IMR-90 (cell line): ENCODE results near the gene HNRNPLL. TPM values are rescaled to one million over a fixed set of nuclear protein-coding genes. Genes with fewer than 3 reads are reported as not detected.

ENCODE experiments used
- ATAC-seq: fragments of 200-7000 bp; cut with Tn5 transposase; 2 replicates; pipeline ENCODE4 v1.9.1; 2020; ENCODE audit warnings: low read depth, mild to moderate bottlenecking, moderate library complexity
- BruUV-seq: library from RNA; stranded (reverse); fragments of 400-500 nt; replicated peaks from 2 replicates; lab custom pipeline; 2021; lab: Mats Ljungman, UMichigan
- CTCF ChIA-PET: fragments of 300-600 bp; formaldehyde crosslinking; extraction: SDS; loops from one replicate; lab custom pipeline; 2021; ENCODE audit warnings: antibody characterized with exemption; lab: Yijun Ruan, JAX
- POLR2A ChIA-PET: fragments of 300-600 bp; sonication (Branson Sonifier 250); formaldehyde crosslinking; loops from one replicate; lab custom pipeline; 2022; ENCODE audit warnings: antibody characterized with exemption; ENCODE audit not compliant: unreplicated experiment; lab: Charles Lee
- DNase-seq: peaks from one replicate; pipeline ENCODE4 v3.0.0; 2013
- H2AFZ ChIP-seq: replicated peaks from 2 replicates; pipeline ENCODE3; 2013; ENCODE audit warnings: low read length, mild to moderate bottlenecking; ENCODE audit not compliant: poor library complexity
- H2AK5ac ChIP-seq: 2 replicates; pipeline ENCODE4 v1.6.1; 2013; ENCODE audit warnings: low read depth, low read length, inconsistent platforms
- H2AK9ac ChIP-seq: replicated peaks from 2 replicates; pipeline ENCODE3; 2013; ENCODE audit warnings: mild to moderate bottlenecking, low read depth, low read length, moderate library complexity; ENCODE audit not compliant: poor library complexity
- H2BK120ac ChIP-seq: 2 replicates; pipeline ENCODE4 v1.6.1; 2013; ENCODE audit warnings: low read depth, low read length, inconsistent platforms
- H2BK15ac ChIP-seq: 3 replicates; pipeline ENCODE4 v1.6.1; 2013; ENCODE audit warnings: low read depth, low read length, inconsistent platforms
- H2BK20ac ChIP-seq: 2 replicates; pipeline ENCODE4 v1.6.1; 2013; ENCODE audit warnings: low read depth, mild to moderate bottlenecking, inconsistent platforms, low read length, moderate library complexity
- H2BK5ac ChIP-seq: 2 replicates; pipeline ENCODE4 v1.6.1; 2013; ENCODE audit warnings: mild to moderate bottlenecking, low read depth, low read length, inconsistent platforms; ENCODE audit not compliant: poor library complexity, severe bottlenecking
- H3K14ac ChIP-seq: replicated peaks from 2 replicates; pipeline ENCODE4 v1.6.1; 2013; ENCODE audit warnings: low read depth, low read length, inconsistent platforms
- H3K18ac ChIP-seq: 2 replicates; pipeline ENCODE4 v1.6.1; 2013; ENCODE audit warnings: low read depth, low read length, control low read depth
- H3K23ac ChIP-seq: 2 replicates; pipeline ENCODE4 v1.6.1; 2013; ENCODE audit warnings: low read depth, low read length, inconsistent platforms
- H3K27ac ChIP-seq: 2 replicates; pipeline ENCODE4 v1.5.1; 2013; ENCODE audit warnings: mild to moderate bottlenecking, control low read depth, low read length; ENCODE audit not compliant: insufficient read depth
- H3K27me3 ChIP-seq: 2 replicates; pipeline ENCODE4 v1.6.1; 2013; ENCODE audit warnings: low read length; ENCODE audit not compliant: control insufficient read depth, insufficient read depth
- H3K36me3 ChIP-seq: 2 replicates; pipeline ENCODE4 v1.6.1; 2013; ENCODE audit warnings: low read length, mixed read lengths; ENCODE audit not compliant: control insufficient read depth, insufficient read depth
- H3K4ac ChIP-seq: 2 replicates; pipeline ENCODE4 v1.6.1; 2013; ENCODE audit warnings: low read depth, low read length, inconsistent platforms
- H3K4me1 ChIP-seq: 2 replicates; pipeline ENCODE4 v1.6.1; 2013; ENCODE audit warnings: low read length, mixed read lengths; ENCODE audit not compliant: control insufficient read depth, insufficient read depth
- H3K4me2 ChIP-seq: 2 replicates; pipeline ENCODE4 v1.6.1; 2013; ENCODE audit warnings: low read depth, mild to moderate bottlenecking, control low read depth, low read length, moderate library complexity
- H3K4me3 ChIP-seq: 2 replicates; pipeline ENCODE4 v1.5.1; 2013; ENCODE audit warnings: low read depth, mild to moderate bottlenecking, control low read depth, low read length, moderate library complexity; ENCODE audit not compliant: insufficient read depth
- H3K56ac ChIP-seq: 2 replicates; pipeline ENCODE4 v1.6.1; 2013; ENCODE audit warnings: low read length, inconsistent platforms; ENCODE audit not compliant: insufficient read depth; ENCODE audit errors: extremely low read depth
- H3K79me1 ChIP-seq, 2 experiments: 2 replicates each; pipeline ENCODE4 v1.6.1; 2013; ENCODE audit warnings: low read length in 2 of 2, inconsistent platforms in 1 of 2, low read depth in 1 of 2
- H3K9ac ChIP-seq: 2 replicates; pipeline ENCODE4 v1.6.1; 2013; ENCODE audit warnings: low read depth, low read length, control low read depth
- H3K9me1 ChIP-seq: 2 replicates; pipeline ENCODE4 v1.6.1; 2013; ENCODE audit warnings: low read length, inconsistent platforms; ENCODE audit not compliant: insufficient read depth
- H3K9me3 ChIP-seq: 2 replicates; pipeline ENCODE4 v1.6.1; 2013; ENCODE audit warnings: low read length; ENCODE audit not compliant: control insufficient read depth, insufficient read depth
- H4K20me1 ChIP-seq: 2 replicates; pipeline ENCODE4 v1.6.1; 2013; ENCODE audit warnings: low read length, inconsistent platforms; ENCODE audit not compliant: insufficient read depth
- H4K5ac ChIP-seq: 2 replicates; pipeline ENCODE4 v1.6.1; 2013; ENCODE audit warnings: mild to moderate bottlenecking, low read depth, low read length, control low read depth
- H4K8ac ChIP-seq, 2 experiments: 2 replicates each; pipeline ENCODE4 v1.6.1; 2013; ENCODE audit warnings: low read depth in 2 of 2, low read length in 2 of 2, control low read depth in 1 of 2, inconsistent platforms in 1 of 2
- H4K91ac ChIP-seq: 2 replicates; pipeline ENCODE4 v1.6.1; 2013; ENCODE audit warnings: low read depth, low read length, inconsistent platforms; ENCODE audit not compliant: insufficient read depth
- BHLHE40 ChIP-seq: fragments of 150-350 bp; IDR thresholded peaks from 2 replicates; pipeline ENCODE4 v1.6.1; 2016; ENCODE audit warnings: mild to moderate bottlenecking, low read depth, low read length
- CEBPB ChIP-seq: IDR thresholded peaks from 2 replicates; pipeline ENCODE4 v1.6.1; 2012; ENCODE audit warnings: low read depth, low read length, improper control_type of control experiment
- CHD1 ChIP-seq: IDR thresholded peaks from 2 replicates; pipeline ENCODE4 v1.6.1; 2012; ENCODE audit warnings: low read depth, low read length, improper control_type of control experiment
- CTCF ChIP-seq: conservative IDR thresholded peaks from 2 replicates; pipeline ENCODE4 v1.5.1; 2012; ENCODE audit warnings: mild to moderate bottlenecking, low read depth, low read length, improper control_type of control experiment
- FOS ChIP-seq: fragments of 150-350 bp; IDR thresholded peaks from 2 replicates; pipeline ENCODE4 v1.6.1; 2016; ENCODE audit warnings: low read depth, low read length
- MAFK ChIP-seq: IDR thresholded peaks from 2 replicates; pipeline ENCODE4 v1.6.1; 2012; ENCODE audit warnings: low read depth, low read length, improper control_type of control experiment
- MAZ ChIP-seq: IDR thresholded peaks from 2 replicates; pipeline ENCODE4 v1.6.1; 2012; ENCODE audit warnings: low read depth, mild to moderate bottlenecking, low read length, improper control_type of control experiment, moderate library complexity, borderline replicate concordance
- MXI1 ChIP-seq: IDR thresholded peaks from 2 replicates; pipeline ENCODE4 v1.6.1; 2012; ENCODE audit warnings: low read depth, mild to moderate bottlenecking, low read length, moderate library complexity, borderline replicate concordance
- NFE2L2 ChIP-seq: fragments of 150-350 bp; IDR thresholded peaks from 2 replicates; pipeline ENCODE4 v1.6.1; 2016; ENCODE audit warnings: low read depth, mild to moderate bottlenecking, low read length
- POLR2A ChIP-seq: IDR thresholded peaks from 2 replicates; pipeline ENCODE4 v1.6.1; 2012; ENCODE audit warnings: mild to moderate bottlenecking, low read depth, low read length
- RAD21 ChIP-seq: IDR thresholded peaks from 2 replicates; pipeline ENCODE4 v1.6.1; 2012; ENCODE audit warnings: low read length, improper control_type of control experiment
- RCOR1 ChIP-seq: IDR thresholded peaks from 2 replicates; pipeline ENCODE4 v1.6.1; 2012; ENCODE audit warnings: mild to moderate bottlenecking, low read length, improper control_type of control experiment; ENCODE audit not compliant: insufficient replicate concordance
- RFX5 ChIP-seq: IDR thresholded peaks from 2 replicates; pipeline ENCODE4 v1.8.0; 2012; ENCODE audit warnings: low read depth, mild to moderate bottlenecking, low read length, moderate library complexity
- SMC3 ChIP-seq: fragments of 150-350 bp; IDR thresholded peaks from 2 replicates; pipeline ENCODE4 v1.6.1; 2016; ENCODE audit warnings: low read depth, mild to moderate bottlenecking, antibody characterized with exemption, low read length, moderate library complexity
- USF2 ChIP-seq: fragments of 150-350 bp; IDR thresholded peaks from 2 replicates; pipeline ENCODE4 v1.6.1; 2017; ENCODE audit warnings: mild to moderate bottlenecking, antibody characterized with exemption, low read length, low read depth
- WGBS, 2 experiments: methylation state at CpG; one replicate each; pipeline versions ENCODE4 v1.1.5 to v1.1.7; 2013; ENCODE audit warnings: missing lambda C conversion rate in 2 of 2; ENCODE audit not compliant: insufficient read length in 1 of 2; ENCODE audit errors: extremely low coverage in 2 of 2; 5-methylcytosine and 5-hydroxymethylcytosine counted together
- dilution Hi-C: fragments of 300-500 bp; cut with HindIII; formaldehyde crosslinking; loops from one replicate; pipeline ENCODE4 v1.14.3; 2018; ENCODE audit warnings: low sequenced_read_pairs; ENCODE audit not compliant: unreplicated experiment
- in situ Hi-C: fragments of 300-500 bp; cut with MboI; formaldehyde crosslinking; loops from 3 replicates; pipeline ENCODE4 v1.14.3; 2019; ENCODE audit warnings: low sequenced_read_pairs, inconsistent platforms, mixed read lengths
- intact Hi-C: fragments of 100-400 bp; cut with micrococcal nuclease; formaldehyde crosslinking; loops from 2 replicates; pipeline ENCODE4 v1.10.0; 2022
- polyA plus RNA-seq, 3 experiments: library from polyadenylated mRNA; depleted of rRNA; stranded (reverse); fragments of >200 nt; gene quantifications; 2 replicates each; pipeline ENCODE4 v1.2.3, GENCODE V29; 2012; ENCODE audit warnings: low replicate concordance in 1 of 3
- total RNA-seq: library from RNA; depleted of rRNA; stranded (reverse); fragments of >200 nt; gene quantifications from 2 replicates; pipeline ENCODE4 v1.2.3, GENCODE V29; 2012
- TF ChIP-seq, protein P1 (sequence below): fragments of 150-350 bp; IDR thresholded peaks from 2 replicates; pipeline ENCODE4 v1.6.1; 2016; ENCODE audit warnings: low read depth, mild to moderate bottlenecking, low read length, moderate library complexity, borderline replicate concordance

The HNRNPLL gene
- total and polyA plus RNA-seq, 2 of the 4 experiments (the other 2 are of a cell fraction), result 23.7 to 53.1 TPM

GRCh38 chr2:38597115-38597514 lies 5.6 kb downstream of the HNRNPLL start:
- no peak overlapping the region for H3K4ac ChIP-seq
- DNase-seq (no peak), ATAC-seq (no peak)
- no TSS peak for BruUV-seq
- H3K4me2 ChIP-seq, result no peak overlapping the region
- H2AK9ac ChIP-seq, result no peak overlapping the region
- H2BK20ac ChIP-seq, result no peak overlapping the region
- 80 to 100% methylated on average over 1 of the region's 5 CpGs for whole genome bisulfite sequencing, 2 experiments
- intact Hi-C loops (no loop called here), in situ Hi-C loops (no loop called here), dilution Hi-C loops (no loop called here)
- no peak overlapping the region for H3K23ac ChIP-seq
- no peak overlapping the region for H3K56ac ChIP-seq
- H3K36me3 ChIP-seq, result peaks cover 2% of the 10 kb centered on the region
- H3K4me3 ChIP-seq, result no peak overlapping the region
- H2BK5ac ChIP-seq, result no peak overlapping the region
- H3K9me1 ChIP-seq, result peaks cover 7% of the 10 kb centered on the region
- no peak overlapping the region for H4K8ac ChIP-seq
- H3K9ac ChIP-seq, result no peak overlapping the region
- no peak overlapping the region for H2AK5ac ChIP-seq
- no peaks in the 10 kb centered on the region for H3K9me3 ChIP-seq
- ChIA-PET CTCF (no interaction called here), POLR2A (no interaction called here)
- no peak overlapping the region for H3K18ac ChIP-seq
- no peak overlapping the region for H4K91ac ChIP-seq
- no peak overlapping the region for H2BK15ac ChIP-seq
- H3K4me1 ChIP-seq, result peaks cover 14% of the 10 kb centered on the region
- H3K79me1 ChIP-seq, result peaks cover 3 to 55% of the 10 kb centered on the region in 2 experiments; a peak in 2 of 4 replicates
- H2BK120ac ChIP-seq, result no peak overlapping the region
- H4K5ac ChIP-seq, result no peak overlapping the region
- peaks cover 85% of the 10 kb centered on the region for H4K20me1 ChIP-seq
- TF ChIP-seq MXI1 (no peak), CEBPB (no peak), MAZ (no peak), RAD21 (no peak), USF2 (no peak), MAFK (no peak), BHLHE40 (no peak), RFX5 (no peak), FOS (no peak), CHD1 (no peak), SMC3 (no peak), CTCF (no peak), RCOR1 (no peak), NFE2L2 (no peak), POLR2A (no peak)
- TF ChIP-seq, protein P1, sequence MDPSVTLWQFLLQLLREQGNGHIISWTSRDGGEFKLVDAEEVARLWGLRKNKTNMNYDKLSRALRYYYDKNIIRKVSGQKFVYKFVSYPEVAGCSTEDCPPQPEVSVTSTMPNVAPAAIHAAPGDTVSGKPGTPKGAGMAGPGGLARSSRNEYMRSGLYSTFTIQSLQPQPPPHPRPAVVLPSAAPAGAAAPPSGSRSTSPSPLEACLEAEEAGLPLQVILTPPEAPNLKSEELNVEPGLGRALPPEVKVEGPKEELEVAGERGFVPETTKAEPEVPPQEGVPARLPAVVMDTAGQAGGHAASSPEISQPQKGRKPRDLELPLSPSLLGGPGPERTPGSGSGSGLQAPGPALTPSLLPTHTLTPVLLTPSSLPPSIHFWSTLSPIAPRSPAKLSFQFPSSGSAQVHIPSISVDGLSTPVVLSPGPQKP, result no peak
- no peak overlapping the region for H3K27ac ChIP-seq
- H2AFZ ChIP-seq, result no peak overlapping the region
- H3K27me3 ChIP-seq, result no peaks in the 10 kb centered on the region
- H3K14ac ChIP-seq, result no peak overlapping the region
